Gastrocnemius medialis (tissue), 4 donors: Measurements from ENCODE around the gene MRPS31. TPM values are rescaled to one million over a fixed set of nuclear protein-coding genes. Genes with fewer than 3 reads are reported as not detected.
A peak's percentile ranks its signal among the peaks of the same experiment; 100 is the strongest.

Source experiments
- ATAC-seq, 2 donors: fragments of 150-250 bp; one replicate each; pipeline ENCODE4 v1.9.1; 2016
- DNase-seq, 2 donors: peaks; one replicate each; pipeline ENCODE4 v3.0.0-alpha.2; 2019
- H3K27ac ChIP-seq, 4 donors: fragments of 200-600 bp; sonication (generic); 1 replicate in 1 of 4; 2 replicates in 3 of 4; pipeline ENCODE4 v1.5.1; 2016 to 2018; ENCODE audit warnings: mild to moderate bottlenecking in 2 of 4, moderate library complexity in 1 of 4
- H3K27me3 ChIP-seq, 3 donors: fragments of 200-600 bp; sonication (generic) in 2 of 3; 1 replicate in 1 of 3; 2 replicates in 2 of 3; pipeline versions ENCODE4 v1.5.1 to v1.6.0; 2016 to 2019; ENCODE audit warnings: mild to moderate bottlenecking in 1 of 3, moderate library complexity in 1 of 3
- H3K36me3 ChIP-seq, 2 donors: fragments of 200-600 bp; sonication (generic) in 1 of 2; one replicate each; pipeline ENCODE4 v1.5.1; 2017 to 2018
- H3K4me1 ChIP-seq, 2 donors: fragments of 200-600 bp; sonication (generic) in 1 of 2; one replicate each; pipeline ENCODE4 v1.5.1; 2016 to 2017; ENCODE audit warnings: mild to moderate bottlenecking in 2 of 2
- H3K4me3 ChIP-seq, 4 donors: fragments of 200-600 bp; sonication (generic) in 3 of 4; 1 replicate in 1 of 4; 2 replicates in 3 of 4; pipeline ENCODE4 v1.5.1; 2016 to 2019; ENCODE audit warnings: mild to moderate bottlenecking in 2 of 4
- H3K9me3 ChIP-seq, 3 donors: fragments of 200-600 bp; sonication (generic) in 2 of 3; 1 replicate in 1 of 3; 2 replicates in 2 of 3; pipeline ENCODE4 v1.5.1; 2016 to 2019
- CTCF ChIP-seq, 5 experiments: fragments of 450-650 bp in 3 of 5; fragments of 200-600 bp in 2 of 5; sonication (generic) in 2 of 5; IDR thresholded peaks in 4 of 5; conservative IDR thresholded peaks in 1 of 5; 1 replicate in 4 of 5; 2 replicates in 1 of 5; pipeline ENCODE4 v1.5.1; 2016 to 2019; ENCODE audit warnings: antibody characterized with exemption in 5 of 5, mild to moderate bottlenecking in 3 of 5, moderate library complexity in 3 of 5
- POLR2A ChIP-seq, 2 donors: fragments of 450-650 bp; IDR thresholded peaks; one replicate each; pipeline ENCODE4 v1.6.1; 2017; ENCODE audit warnings: antibody characterized with exemption in 2 of 2, mild to moderate bottlenecking in 2 of 2, moderate library complexity in 2 of 2
- in situ Hi-C, 4 donors: fragments of 200-750 bp; cut with MboI; loops; one replicate each; pipeline versions ENCODE4 v1.15.0 to v1.8.0; 2017; ENCODE audit warnings: low sequenced_read_pairs in 4 of 4
- intact Hi-C: fragments of 100-400 bp; cut with DNase I; formaldehyde crosslinking; loops from one replicate; pipeline ENCODE4 v1.15.1; 2023; ENCODE audit warnings: low total_unique reads
- total RNA-seq, 4 donors: library from RNA; depleted of rRNA; stranded (reverse); fragments of >200 nt; gene quantifications; one replicate each; pipeline versions ENCODE4 v1.1.0 to v1.2.3, GENCODE V29; 2016

Gene MRPS31
- total RNA-seq, 4 donors from 2014 or later = 21.0 to 29.5 (median 24.8) TPM

DNA sequence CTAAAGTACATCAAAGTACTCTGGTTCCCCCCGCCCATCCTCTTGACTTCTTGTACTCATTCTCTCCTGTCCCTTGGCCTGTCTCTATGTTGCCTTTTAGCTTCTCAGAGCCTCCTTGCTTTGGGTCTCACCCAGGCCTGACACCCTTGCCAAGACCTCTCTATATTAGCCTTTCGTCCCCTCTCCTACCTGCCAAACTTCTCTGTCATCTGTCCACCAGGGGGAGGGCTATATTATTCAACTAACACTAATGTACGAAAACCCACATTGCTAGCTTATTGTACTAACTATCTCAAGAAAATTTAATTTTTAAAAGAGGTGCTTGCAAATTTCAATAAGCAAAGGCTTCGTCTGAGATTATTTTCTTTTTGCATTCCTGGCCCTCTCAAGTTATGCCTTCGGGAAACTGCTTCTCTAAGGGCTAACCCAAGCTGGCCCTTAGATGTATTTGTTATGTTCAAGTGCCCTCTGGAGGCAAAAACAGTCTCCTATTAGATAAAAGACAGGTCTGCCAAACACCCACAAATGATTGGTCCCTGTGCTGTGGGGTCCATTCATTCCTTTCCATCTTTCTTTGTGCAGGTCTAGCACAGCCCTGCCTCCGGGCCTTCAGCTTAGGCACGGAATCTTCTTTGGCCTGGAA, 6.3 kb upstream of the MRPS31 start:
- H3K4me1 ChIP-seq = peaks cover 0 to 2% of the 10 kb centered on the region in 2 donors
- H3K27ac ChIP-seq = peak overlapping the region in 3 of 4 donors; percentile 7 to 48 (median 12)
- H3K9me3 ChIP-seq = no peaks in the 10 kb centered on the region
- H3K36me3 ChIP-seq = no peaks in the 10 kb centered on the region
- DNase-seq = no peak
- intact Hi-C loops (loop anchor here (1.0 kb wide), 1 partner anchor 1093 kb away; no protein-coding TSS in a partner anchor), in situ Hi-C loops (loop anchor here in 1 of 4 donors (25.0 kb wide), 1 partner anchor 285 kb away; the partner anchor contains the start of gene WBP4)
- no peak for TF ChIP-seq POLR2A (IDR thresholded peaks at IDR 0.05)
- TF ChIP-seq CTCF (IDR thresholded peaks at IDR 0.05 in 4 of 5, conservative IDR thresholded peaks at IDR 0.05 in 1 of 5) = peak; percentile 64 to 77 (median 71)
- H3K27me3 ChIP-seq = no peaks in the 10 kb centered on the region
- peak; percentile 90 to 93 for ATAC-seq
- H3K4me3 ChIP-seq = peak overlapping the region in 3 of 4 donors; percentile 41 to 44 (median 41)

GRCh38 chr13:40776681-40777165, 5.7 kb upstream of the MRPS31 start:
- intact Hi-C loops (loop anchor here (1.0 kb wide), 1 partner anchor 1092 kb away; no protein-coding TSS in a partner anchor), in situ Hi-C loops (loop anchor here in 1 of 4 donors (25.0 kb wide), 1 partner anchor 286 kb away; the partner anchor contains the start of gene WBP4)
- TF ChIP-seq POLR2A (IDR thresholded peaks at IDR 0.05) = no peak
- TF ChIP-seq CTCF (IDR thresholded peaks at IDR 0.05 in 4 of 5, conservative IDR thresholded peaks at IDR 0.05 in 1 of 5) = no peak
- Histone ChIP-seq H3K4me1 (peaks cover 0 to 3% of the 10 kb centered on the region in 2 donors), H3K9me3 (no peaks in the 10 kb centered on the region), H3K27ac (peak overlapping the region in 2 of 4 donors; percentile 12 to 48), H3K27me3 (no peaks in the 10 kb centered on the region), H3K36me3 (no peaks in the 10 kb centered on the region), H3K4me3 (peak overlapping the region in 1 of 4 donors; percentile 41)
- ATAC-seq (no peak), DNase-seq (no peak)

GRCh38 chr13:40776232-40776631, 5.2 kb upstream of the MRPS31 start:
- Histone ChIP-seq H3K4me1 (peaks cover 0 to 7% of the 10 kb centered on the region in 2 donors), H3K27ac (no peak overlapping the region), H3K36me3 (no peaks in the 10 kb centered on the region), H3K4me3 (no peak overlapping the region), H3K9me3 (no peaks in the 10 kb centered on the region), H3K27me3 (no peaks in the 10 kb centered on the region)
- DNase-seq (no peak), ATAC-seq (no peak)
- intact Hi-C loops (no loop called here), in situ Hi-C loops (loop anchor here in 1 of 4 donors (25.0 kb wide), 1 partner anchor 286 kb away; the partner anchor contains the start of gene WBP4)
- no peak for TF ChIP-seq CTCF (IDR thresholded peaks at IDR 0.05 in 4 of 5, conservative IDR thresholded peaks at IDR 0.05 in 1 of 5)

DNA sequence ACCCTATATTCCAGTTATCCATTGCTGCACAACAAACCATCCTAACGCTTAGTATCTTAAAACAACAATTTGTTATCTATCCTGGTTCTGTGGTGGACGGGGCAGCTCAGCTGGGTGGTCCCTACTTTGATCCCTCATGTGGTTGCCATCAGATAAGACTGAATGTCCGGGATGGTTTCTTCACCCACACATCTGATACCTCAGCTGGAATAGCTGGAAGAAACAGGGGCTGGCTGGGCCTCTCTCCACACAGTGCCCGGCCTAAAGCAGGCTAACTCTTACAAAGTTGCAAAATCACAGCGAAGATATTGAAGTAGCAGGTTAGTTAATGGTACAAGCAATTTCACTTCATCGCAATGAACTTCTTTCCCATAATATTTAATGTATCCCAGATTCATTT, 3.7 kb upstream of the MRPS31 start:
- Histone ChIP-seq H3K36me3 (no peaks in the 10 kb centered on the region), H3K4me3 (no peak overlapping the region), H3K9me3 (no peaks in the 10 kb centered on the region), H3K27me3 (no peaks in the 10 kb centered on the region), H3K27ac (no peak overlapping the region), H3K4me1 (peaks cover 9 to 15% of the 10 kb centered on the region in 2 donors)
- in situ Hi-C loops (loop anchor here in 1 of 4 donors (25.0 kb wide), 1 partner anchor 288 kb away; the partner anchor contains the start of gene WBP4), intact Hi-C loops (loop anchor here (5.0 kb wide), 1 partner anchor 288 kb away; the partner anchor contains the start of gene WBP4)
- DNase-seq = no peak
- TF ChIP-seq POLR2A (IDR thresholded peaks at IDR 0.05) = no peak
- no peak for TF ChIP-seq CTCF (IDR thresholded peaks at IDR 0.05 in 4 of 5, conservative IDR thresholded peaks at IDR 0.05 in 1 of 5)
- no peak for ATAC-seq
